ENCODE results near the gene CPN1.

GRCh38 chr10:100114976-100115770 lies 33.5 kb upstream of the CPN1 start:
- TF ChIP-seq, protein P1, sequence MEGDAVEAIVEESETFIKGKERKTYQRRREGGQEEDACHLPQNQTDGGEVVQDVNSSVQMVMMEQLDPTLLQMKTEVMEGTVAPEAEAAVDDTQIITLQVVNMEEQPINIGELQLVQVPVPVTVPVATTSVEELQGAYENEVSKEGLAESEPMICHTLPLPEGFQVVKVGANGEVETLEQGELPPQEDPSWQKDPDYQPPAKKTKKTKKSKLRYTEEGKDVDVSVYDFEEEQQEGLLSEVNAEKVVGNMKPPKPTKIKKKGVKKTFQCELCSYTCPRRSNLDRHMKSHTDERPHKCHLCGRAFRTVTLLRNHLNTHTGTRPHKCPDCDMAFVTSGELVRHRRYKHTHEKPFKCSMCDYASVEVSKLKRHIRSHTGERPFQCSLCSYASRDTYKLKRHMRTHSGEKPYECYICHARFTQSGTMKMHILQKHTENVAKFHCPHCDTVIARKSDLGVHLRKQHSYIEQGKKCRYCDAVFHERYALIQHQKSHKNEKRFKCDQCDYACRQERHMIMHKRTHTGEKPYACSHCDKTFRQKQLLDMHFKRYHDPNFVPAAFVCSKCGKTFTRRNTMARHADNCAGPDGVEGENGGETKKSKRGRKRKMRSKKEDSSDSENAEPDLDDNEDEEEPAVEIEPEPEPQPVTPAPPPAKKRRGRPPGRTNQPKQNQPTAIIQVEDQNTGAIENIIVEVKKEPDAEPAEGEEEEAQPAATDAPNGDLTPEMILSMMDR (conservative IDR thresholded peaks at IDR 0.05; ENCODE audit: low read length), result no peak
- no peak for TF ChIP-seq EZH2phosphoT487 (IDR thresholded peaks at IDR 0.05; ENCODE audit: borderline replicate concordance, low read depth, low read length)

Data from OCI-LY7 (cell line).